Fibroblast of skin of abdomen (primary cell): ENCODE data around the gene ADAM8.
A peak's percentile ranks its signal among the peaks of the same experiment; 100 is the strongest.
"Not testable (repeated sequence)": the region's sequence is repeated elsewhere in the genome, so short reads cannot be mapped to it uniquely, and the experiment has no call there.

Experiments used
- DNase-seq: peaks from one replicate; pipeline ENCODE4 v3.0.0-alpha.2; 2013

Gene ADAM8

DNA sequence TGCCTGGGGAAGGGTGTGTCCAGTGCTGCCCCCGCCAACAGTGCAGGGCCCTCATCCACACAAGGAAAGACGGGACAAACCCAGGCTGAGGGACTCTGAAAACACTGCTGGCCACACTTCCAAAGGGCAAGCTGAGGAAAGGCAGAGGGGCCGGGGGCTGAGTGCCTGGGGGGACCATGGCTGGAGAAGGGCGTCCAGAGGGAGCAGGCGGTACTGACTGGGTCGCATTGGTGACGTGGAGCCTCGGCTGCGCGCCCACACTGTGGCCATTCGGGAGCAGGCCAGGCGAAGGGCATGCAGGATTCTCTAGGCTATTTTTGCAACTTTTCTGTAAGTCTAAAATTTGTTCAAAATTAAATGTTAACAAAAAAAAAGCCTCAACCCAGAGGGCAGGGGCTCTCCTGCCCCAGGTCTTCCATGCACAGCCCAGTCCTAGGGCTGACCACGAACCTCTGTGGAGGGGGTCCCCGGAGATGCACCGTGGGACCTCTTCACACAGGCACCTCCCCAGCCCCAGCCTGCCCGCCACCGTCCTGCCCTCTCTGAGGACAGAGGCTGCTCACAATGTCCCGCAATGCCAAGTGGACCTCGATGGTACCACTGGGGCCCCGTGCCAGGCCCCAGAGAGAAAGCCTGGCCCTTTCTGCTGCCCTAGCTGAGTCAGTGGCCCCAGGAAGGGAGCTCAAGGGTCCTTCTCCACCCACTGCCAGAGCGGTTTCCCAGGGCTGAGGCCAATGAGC is 10.4 kb downstream of the ADAM8 start:
- DNase-seq = no peak

DNA sequence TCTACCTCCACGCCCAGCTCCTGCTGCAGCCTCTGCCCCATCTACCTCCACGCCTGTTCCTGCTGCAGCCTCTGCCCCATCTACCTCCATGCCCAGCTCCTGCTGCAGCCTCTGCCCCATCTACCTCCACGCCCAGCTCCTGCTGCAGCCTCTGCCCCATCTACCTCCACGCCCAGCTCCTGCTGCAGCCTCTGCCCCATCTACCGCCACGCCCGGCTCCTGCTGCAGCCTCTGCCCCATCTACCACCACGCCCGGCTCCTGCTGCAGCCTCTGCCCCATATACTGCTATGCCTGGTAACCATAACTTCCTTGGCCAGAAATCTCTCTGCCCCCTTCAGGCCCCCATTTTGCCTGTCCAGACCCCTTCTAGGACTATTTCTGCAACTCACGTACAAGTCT is 11.6 kb downstream of the ADAM8 start:
- not testable (repeated sequence) for DNase-seq

DNA sequence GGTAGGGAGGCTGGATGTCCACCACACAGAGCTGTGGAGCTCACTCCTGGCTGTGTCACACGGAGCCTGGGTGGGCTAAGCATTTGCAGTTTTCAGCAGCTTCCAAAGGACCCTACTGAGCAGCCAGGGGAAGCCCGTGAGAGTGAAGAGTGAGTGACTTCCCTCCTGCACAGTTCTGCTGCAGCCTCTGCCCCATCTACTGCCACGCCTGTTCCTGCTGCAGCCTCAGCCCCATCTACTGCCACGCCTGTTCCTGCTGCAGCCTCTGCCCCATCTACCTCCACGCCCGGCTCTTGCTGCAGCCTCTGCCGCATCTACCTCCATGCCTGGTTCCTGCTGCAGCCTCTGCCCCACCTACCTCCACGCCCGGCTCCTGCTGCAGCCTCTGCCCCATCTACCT is 12.2 kb downstream of the ADAM8 start:
- no peak for DNase-seq

DNA sequence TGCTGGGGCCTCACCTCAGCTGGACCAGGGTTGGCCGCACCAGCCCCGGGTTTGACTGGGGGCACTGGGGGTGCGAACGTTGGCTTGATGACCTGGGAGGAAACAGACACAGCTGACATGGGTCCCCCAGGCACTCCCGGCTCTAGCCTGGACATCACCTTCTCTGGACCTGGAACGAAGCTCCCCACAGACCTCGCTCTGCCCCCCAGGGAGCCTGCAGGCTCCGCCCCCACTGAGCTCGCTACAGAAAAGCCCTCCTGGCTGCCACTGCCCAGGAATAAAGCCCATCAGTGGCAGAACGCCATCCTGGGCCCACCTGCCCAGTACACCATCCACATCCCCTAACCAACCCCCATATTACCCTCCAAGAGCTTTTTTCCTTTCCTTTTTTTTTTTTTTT is 13.0 kb downstream of the ADAM8 start:
- no peak for DNase-seq

DNA sequence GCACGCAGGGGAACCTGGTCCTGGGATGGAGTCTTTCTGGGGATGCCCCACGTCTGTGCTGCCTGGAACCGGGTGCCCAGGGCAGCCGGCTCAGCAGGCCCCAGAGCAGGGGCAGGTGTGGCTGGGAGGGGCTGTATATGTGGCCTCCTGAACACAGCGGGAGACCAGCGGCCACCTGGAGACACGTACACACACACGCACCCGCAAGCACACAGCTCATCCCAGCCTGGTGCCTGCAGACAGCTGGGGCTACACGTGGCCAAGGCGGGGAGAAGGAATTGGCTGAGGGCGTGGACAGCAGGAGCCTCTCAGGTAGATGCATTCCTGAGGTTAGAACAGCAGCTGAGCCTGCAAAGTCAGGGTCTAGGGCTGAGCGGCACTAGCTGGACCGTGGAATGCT is 14.0 kb downstream of the ADAM8 start:
- DNase-seq = no peak

DNA sequence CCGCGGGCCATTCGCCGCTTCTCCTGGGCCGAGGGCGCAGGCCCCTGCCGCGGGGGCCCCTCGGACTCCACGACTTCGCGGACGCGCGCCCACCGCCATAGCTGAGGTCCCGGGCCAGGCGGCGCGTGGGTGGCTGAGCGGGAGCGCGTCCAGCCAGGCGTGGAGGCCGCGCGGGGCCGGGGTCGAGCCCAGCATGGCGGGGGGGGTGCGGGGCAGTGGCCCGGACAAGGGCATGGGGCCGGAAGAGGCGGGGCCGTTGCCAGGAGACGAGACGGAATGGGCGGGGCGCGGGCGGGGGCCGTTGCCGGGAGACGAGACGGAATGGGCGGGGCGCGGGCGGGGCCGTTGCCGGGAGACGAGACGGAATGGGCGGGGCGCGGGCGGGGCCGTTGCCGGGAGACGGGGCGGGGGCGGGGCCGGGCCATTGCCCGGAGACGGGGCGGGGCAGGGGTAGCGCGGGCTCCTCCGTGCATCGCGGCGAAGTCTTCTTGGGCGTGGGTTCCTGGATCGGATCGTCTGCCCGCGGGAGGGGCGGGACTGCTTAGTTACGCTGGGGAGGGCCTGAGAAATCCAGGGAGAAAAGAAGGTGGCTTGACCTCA is 14.8 kb downstream of the ADAM8 start:
- peak; percentile 75 for DNase-seq

DNA sequence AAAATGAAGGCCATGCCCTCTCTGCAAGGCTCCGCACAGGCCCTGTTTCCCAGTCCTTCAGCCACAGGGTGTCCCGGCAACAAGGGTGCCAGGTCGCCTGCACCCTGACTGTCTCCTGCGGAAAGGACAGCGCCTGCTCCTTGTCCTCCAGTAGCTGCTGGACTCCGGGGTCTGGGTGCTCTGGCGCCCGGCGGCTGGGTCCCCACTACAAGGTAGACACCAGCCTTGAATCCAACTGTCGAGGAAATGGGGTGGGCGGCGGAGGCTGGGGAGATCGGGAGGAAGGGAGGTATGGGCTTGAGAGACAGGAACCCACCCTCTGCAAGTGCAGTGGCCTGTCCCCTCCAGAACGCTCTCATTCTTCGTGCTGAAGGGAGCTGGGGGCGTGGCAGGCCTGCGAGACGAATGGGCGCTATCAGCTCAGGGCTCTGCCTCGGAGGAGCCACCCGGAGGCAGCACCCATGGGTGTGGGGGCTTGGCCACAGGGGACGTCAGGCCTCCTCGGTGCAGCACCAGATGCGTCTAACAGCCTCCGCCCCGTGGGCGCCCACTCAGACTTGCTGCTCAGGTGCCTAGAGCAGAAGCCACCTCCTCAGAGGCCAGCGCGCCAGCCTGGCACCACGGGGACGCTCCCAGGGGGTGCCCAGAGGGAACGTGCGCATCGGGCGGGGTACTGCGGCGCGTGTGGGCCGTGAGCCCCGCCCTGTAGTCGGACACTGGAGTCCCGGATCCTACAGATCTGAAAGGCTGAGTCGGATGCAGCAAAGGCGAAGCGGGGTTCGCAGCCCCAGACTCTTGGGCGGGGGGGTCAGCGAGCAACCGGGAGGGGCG is 15.6 kb downstream of the ADAM8 start:
- DNase-seq = peak; percentile 10

DNA sequence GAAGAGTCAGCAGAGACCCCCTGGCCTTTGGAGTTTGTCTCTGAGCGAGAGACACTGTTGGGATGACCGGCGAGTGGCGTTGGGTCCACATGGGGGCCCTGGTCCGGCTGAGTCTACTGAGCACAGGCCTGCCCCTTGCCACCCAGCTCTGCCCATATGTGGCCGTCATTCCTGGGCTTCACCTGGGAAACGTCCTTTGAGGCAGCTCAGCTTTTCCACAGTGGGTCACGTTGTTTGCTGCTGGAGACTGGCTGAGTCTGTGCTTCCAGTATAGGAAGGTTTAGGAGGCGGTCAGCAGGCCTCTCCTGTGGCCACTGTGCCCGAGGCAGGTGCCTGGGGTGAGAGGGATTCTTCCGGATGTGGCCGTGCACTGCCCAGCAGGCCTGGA is 17.1 kb downstream of the ADAM8 start:
- no peak for DNase-seq

DNA sequence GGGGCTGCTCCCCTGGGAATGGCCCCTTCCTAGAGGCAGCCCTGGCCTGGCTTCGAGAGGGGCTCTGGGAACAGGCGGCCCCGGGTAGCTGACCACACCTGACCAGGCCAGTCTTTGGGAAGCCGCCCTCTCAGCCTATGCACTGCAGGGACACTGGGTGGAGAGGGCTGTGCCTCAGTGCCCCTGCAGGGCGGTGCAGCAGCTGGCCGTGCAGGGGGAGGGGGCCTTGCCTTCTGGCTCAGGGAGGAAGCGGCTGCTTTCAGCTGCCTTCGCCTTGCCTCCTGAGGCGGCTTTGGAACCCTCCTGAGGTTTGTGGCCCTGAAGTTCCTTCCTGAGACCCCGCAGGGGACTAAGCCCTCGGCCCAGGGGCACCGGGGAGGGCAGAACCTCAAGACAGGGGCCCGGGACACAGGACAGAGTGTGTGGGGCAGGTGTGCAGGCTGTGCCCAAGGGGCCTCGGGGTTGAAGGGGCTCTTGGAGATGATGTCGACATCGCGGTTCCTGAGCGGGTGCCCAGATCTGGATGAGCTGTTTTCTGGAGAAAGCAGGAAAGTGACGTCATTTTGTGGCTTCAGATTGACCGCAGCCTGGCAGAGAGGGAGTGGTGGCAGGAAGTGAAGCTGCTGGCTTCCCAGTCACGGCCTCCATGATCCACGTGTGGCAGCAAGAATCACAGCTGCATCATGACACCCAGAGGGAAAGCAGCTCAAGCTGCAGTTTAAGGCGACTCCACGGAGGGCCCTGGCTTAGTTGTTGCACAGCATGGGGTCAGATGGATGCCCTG is 17.7 kb downstream of the ADAM8 start:
- DNase-seq = peak; percentile 97

DNA sequence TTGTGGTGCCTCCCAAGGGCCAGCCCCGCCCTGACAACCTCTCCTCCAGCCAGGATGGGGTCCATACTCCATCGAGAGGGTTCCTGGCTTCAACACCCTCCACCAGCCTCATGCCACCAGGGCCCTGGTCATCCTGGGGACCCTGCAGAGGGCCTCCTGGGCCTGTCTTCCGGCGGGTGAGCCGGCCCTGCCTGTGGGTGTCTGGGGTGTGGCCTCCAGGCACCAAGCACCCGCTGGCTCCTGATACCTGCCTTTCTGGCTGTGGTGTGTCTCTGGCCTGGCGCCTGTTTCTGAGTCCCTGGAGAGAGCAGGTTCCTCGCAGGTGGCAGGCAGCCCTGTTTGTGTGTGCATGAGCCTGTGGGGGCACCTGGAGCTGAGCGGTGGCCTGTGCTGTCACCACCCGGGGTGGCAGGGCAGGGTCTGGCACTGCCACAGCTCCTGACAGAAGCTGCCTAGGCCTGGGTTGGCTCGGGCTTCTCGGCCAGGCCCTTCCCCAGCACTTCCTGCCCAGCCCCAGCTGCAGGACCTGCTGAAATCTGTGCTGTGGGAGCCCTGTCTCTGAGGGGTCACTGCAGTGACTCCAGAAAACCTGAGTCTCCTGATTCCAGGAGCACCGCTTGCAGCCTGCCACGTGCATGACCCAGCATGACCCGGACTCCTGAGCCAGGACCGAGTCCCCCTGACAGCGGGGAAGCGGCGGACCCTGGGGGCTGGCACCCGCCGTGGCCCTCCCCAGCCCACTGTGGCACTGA is 18.4 kb downstream of the ADAM8 start:
- no peak for DNase-seq

DNA sequence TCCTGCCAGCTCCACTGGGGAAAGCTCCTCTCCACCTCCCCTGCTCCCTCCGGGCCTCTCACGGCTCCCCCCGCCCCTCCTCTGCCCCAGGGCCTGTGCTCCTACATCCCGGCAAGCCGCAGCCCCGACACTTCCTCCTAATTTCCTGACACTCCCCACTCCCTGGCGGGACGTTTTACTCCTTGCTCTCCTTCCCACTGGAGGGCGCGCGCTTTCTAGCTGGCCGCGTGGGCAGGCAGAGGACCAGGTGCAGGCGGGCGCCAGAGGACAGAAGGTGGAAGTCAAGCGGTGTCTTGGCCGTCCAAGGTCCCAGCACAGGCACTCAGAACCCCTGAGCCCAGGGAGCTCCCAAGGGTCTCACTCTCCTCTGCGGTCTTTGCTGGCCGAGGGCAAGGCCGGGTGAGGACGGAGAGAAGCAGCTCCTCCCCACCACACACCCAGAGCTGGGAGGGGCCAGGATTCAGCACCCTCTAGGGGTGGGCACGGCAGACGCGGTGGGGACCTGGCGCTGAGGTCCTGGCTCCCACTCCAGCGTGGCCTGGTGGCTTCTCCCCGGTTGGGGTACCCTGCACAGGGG is 19.1 kb downstream of the ADAM8 start:
- DNase-seq = peak; percentile 12

DNA sequence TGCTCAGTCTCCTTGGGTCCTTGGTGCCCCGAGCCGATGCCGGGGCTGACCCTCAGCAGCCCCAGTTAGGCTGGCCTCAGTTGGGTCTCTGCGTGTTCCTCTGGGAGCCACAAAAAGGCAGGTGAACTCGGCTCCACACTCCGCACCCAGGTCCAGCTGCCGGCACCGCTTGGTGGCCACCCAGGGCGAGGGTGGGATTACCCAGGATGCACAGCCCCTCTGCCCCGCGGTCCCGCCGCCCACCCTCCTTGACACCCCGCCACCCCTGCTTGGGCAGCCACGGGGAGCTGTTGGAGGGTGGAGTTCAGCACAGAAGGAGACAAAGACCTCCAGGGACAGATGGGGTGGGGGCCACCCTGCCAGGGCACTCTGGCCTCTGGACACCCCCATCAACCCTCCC is 21.3 kb downstream of the ADAM8 start:
- DNase-seq = no peak

DNA sequence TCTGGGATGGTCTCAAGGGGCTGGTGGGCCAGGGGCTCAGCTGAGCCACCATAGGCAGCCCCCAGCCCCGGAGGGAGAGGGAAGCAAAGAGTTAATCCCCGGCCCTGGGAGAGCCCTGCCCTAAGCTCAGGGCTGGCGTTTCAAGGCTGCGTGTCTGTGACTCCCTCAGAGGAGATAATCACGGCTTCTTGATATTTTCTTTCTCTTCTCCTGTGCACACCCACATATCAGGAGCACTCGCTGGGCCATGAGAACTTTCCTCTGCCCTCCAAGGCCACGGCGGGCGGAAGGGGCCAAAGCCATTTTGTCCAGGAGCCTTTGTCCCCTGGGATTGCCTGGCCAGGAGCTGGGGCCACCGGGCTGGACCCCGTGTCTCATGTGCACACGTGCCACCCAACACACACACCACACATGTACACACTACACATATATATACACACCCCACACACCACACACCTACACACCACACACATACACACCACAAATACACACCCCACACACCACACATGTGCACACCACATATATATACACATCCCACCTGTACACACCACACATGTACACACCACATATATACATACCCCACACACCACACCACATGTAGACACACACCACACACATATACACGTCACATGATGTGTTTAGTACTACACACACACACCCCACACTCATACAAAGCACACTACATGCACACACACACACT is 22.1 kb downstream of the ADAM8 start:
- DNase-seq = no peak

DNA sequence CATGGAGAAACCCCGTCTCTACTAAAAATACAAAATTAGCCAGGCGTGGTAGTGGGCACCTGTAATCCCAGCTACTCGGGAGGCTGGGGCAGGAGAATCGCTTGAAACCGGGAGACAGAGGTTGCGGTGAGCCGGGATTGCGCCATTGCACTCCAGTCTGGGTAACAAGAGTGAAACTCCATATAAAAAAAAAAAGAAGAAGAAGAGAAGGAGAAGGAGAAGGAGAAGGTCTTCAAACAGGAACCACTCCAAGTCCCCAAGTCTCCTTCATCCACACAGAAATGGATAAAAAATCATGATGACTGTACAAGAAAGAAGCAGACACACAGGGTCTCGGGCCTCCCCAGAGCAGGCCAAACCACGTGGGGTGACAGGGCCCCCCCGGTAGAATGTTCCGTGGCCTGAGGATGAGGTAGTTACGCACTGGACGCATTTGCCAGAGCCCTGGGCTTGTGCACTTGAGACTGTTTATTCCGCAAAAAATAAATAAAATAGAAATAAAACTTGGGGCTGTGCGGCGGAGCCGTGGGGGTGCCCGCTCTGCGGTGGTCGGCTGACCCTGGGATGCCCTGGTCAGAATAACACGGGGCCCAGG is 23.2 kb downstream of the ADAM8 start:
- no peak for DNase-seq

DNA sequence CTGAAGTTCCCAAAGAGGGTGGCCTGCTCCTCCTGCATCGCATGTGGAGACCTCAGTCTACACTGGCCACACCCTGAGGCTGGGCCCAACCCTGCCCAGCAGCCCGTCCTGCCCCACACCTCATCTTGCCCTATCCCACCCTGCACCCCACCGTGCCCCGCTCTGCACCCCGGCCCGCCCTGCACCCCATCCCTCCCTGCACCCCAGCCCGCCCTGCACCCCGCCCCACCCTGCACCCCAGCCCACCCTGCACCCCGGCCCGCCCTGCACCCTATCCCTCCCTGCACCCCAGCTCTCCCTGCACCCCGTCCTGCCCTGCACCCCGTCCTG is 24.5 kb downstream of the ADAM8 start:
- no peak for DNase-seq

DNA sequence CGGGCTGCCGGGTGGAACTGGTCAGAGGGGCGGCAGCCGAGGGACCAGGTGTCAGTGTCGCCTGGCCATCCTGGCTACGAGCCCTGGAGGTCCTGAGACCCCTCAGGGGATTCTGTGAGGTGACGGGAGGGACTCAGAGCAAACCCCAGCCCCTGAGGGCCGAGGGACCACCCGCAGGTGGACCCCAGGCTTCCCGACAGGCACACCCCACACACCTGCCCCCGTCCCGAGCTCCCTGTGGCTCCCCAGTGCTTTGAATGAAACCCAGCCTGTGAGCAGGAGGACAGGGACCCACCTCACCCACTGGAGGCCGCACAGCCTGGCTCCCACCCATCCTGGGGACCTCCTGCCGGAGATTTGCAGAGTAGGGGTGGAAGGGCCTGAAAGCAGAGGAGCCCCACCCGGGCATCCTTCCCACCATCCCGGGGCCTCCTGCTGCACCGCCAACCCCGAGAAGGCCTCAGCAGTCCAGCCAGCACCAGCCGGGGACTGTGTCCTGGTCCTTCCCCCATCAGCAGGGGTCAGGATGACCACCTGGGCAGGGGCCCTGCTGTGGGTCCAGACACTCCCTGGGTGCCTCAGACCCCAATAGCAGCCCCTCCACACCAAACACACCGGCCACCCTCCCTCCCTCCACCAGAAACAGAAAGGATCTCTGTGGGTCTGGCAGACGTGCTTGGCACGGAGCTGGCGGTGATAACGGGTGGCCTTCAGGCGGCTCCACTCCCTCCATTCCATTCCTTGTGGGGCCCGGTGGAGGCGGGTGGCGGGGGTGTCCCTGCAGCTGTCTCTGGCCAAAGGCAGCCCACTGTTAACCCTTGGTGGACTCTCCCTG is 25.1 kb downstream of the ADAM8 start:
- no peak for DNase-seq

DNA sequence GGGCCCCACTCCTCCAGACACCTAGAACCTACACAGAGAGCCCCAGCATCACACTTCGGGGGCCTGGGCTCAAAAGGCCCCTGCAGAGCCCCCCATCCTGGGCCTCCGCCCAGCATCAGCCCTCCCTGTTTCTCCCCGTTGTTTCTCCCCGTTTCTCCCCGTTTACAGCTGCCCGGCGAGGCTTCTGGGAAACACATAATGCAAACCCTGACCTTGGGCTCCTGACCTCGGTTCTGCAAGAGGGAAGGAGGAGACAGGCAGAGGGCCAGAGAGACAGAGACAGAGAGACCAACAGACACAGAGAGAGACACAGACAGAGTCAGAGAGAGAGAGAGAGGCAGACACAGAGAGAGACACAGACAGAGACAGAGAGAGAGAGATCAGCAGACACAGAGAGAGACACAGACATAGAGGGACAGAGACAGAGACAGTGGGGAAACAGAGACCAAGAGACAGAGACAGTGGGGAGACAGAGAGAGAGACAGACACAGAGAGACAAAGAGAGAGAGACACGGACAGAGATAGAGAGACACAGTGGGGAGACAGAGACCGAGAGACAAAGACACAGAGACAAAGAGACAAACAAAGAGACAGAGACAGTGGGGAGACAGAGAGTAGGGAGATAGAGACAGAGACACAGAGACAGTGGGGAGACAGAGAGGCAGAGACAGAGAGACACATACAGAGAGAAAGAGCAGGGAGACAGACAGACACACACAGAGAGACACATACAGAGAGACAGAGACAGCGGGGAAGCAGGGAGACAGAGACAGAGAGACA is 26.5 kb downstream of the ADAM8 start:
- DNase-seq = no peak

DNA sequence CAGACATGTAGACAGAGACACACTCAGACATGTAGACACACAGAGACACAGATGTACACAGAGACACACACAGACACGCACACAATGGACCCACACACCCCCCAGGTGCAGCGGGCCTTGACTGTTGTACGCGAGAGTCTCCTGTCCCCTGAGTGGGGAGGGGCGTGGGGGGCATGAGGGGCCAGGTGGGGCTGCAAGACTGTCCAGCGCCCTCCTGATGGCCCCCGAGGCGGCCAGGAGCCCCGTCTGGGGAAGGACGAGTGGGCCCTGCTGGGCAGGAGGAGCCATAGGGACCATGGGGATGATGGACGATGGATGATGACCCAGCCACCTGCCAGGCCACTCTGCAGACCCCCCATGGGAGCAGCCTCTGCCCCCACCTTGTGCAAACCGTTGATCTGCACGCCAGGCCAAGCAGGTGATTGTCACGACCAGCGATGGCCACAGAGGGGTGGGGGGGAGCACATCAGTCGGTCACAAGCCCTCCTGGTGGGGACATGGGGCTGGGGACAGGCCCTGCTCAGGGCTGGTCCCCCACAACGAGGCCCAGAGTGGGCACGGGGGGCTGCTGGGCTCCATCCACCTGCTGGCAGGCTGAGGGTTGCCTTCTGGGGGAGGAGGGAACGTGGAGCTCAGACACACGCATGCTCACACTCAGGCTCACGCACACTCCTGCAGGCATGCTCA is 27.4 kb downstream of the ADAM8 start:
- DNase-seq = no peak

DNA sequence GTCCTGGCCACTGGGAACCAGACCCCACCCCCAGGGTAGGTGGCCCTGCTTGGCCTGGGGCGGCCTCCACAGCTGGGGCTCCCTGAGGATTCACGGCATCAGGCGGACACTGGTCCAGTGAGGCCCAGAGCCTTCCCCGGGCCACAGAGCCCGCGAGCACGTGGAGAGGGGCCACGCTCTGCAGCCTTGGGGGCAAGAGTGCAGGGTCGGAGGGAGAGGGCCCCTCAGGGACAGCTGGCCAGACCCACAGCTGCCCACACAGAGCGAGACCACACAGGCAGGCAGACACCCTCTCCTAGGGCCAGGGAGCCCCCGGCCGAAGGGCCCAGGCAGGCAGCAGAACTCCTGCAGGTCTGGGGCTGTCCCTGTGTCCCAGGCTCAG is 28.3 kb downstream of the ADAM8 start:
- no peak for DNase-seq
